Fibroblast of lung (primary cell): ENCODE results near the gene PRDM8.

Experiments
- EZH2 ChIP-seq: IDR thresholded peaks from 2 replicates; pipeline ENCODE4 v1.5.1; 2012; ENCODE audit warnings: low read length, control low read depth, mild to moderate bottlenecking; ENCODE audit errors: missing control alignments
- TF ChIP-seq, protein P1 (sequence below), 2 donors: IDR thresholded peaks in 1 of 2; conservative IDR thresholded peaks in 1 of 2; 1 replicate in 1 of 2; 2 replicates in 1 of 2; pipeline ENCODE4 v1.5.1; 2011 to 2012; ENCODE audit warnings: low read length in 2 of 2, control low read depth in 1 of 2, inconsistent platforms in 1 of 2, low read depth in 1 of 2, mild to moderate bottlenecking in 1 of 2

DNA sequence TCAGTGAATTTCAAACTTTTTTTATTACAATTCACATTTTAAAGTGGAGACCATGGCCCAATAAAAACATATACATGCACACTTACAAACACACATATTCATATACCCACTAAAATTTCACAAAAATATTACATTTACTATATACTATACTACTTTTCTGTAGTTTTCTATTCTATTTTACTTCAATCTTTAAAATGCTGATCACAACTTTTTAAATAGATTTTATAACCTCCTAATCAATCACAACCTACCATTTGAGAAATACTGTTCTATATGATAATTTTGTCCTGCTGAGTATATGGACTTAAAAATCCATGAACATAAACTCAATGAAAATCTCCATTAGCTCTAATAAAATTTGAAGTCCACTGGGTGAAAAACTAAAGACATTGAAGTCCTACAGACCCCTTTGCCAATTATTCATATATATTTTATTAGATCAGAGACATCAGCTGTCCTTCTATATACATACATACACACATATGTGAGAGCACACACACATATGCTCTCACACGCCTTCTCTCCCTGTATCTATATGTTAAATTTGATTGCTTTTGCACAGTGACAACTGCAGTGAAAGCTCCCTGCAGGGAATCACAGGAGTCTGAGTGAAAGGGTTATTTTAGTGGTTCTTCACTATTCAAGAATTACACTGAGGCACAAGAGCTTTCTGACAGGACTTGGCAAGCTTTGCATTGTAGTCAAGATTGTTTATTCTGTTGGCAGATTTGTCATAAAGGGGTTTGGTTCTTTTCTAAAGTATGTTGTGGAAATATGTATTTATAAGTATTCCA lies 46.7 kb upstream of the PRDM8 start:
- TF ChIP-seq, protein P1, sequence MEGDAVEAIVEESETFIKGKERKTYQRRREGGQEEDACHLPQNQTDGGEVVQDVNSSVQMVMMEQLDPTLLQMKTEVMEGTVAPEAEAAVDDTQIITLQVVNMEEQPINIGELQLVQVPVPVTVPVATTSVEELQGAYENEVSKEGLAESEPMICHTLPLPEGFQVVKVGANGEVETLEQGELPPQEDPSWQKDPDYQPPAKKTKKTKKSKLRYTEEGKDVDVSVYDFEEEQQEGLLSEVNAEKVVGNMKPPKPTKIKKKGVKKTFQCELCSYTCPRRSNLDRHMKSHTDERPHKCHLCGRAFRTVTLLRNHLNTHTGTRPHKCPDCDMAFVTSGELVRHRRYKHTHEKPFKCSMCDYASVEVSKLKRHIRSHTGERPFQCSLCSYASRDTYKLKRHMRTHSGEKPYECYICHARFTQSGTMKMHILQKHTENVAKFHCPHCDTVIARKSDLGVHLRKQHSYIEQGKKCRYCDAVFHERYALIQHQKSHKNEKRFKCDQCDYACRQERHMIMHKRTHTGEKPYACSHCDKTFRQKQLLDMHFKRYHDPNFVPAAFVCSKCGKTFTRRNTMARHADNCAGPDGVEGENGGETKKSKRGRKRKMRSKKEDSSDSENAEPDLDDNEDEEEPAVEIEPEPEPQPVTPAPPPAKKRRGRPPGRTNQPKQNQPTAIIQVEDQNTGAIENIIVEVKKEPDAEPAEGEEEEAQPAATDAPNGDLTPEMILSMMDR (conservative IDR thresholded peaks at IDR 0.05 in 1 of 2, IDR thresholded peaks at IDR 0.05 in 1 of 2; ENCODE audit: low read depth in 1 of 2, low read length in 2 of 2), result no peak
- TF ChIP-seq EZH2, result no peak
